ENCODE measurements around the gene GRP. TPM values are rescaled to one million over a fixed set of nuclear protein-coding genes. Genes with fewer than 3 reads are reported as not detected.
A peak's percentile ranks its signal among the peaks of the same experiment; 100 is the strongest.

The GRP gene
- total and polyA plus RNA-seq, 2 donors from 2014 or later, result not detected

DNA sequence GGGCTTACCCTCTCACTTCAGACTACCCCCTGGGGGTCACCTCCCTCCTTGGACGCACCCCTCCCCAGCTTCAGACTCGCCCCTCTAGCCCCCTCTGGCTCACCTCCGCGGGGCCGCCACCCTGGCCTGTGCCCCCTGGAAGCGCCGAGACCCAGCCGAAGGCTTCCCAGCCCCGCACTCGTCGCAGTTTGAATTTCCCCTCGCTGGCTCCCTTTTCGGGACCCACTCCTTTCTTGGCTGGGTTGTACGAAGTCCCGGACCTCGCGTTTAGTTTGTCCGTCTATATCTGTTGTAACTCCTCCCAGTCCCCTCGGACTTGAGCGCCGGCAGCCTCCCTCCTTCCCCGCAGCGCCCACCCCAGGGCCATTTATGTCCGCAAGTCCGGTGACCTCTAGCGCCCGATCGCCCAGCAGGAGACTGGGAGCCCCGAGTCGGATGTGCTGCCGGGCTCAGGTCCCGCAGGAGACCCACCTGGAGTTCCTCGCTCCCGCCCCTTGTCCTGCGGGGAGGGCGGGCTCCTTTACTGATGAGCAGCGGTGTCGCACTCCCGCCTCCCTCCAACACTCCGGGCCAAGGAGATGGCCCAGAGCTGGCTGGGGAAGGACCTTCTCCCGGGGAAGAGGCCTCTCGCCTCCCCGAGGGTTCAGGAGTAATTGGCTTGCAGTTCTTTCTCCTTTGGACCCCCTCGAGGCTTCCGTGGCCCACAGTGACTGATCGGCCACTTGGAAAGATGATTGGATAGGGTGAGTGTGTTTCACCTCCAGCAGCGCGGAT, 54.0 kb downstream of the GRP start:
- no peaks in the 10 kb centered on the region for H3K9me3 ChIP-seq (ENCODE audit: control insufficient read depth in 2 of 3, insufficient read depth in 1 of 3, low read length in 3 of 3)
- no peaks in the 10 kb centered on the region for H3K36me3 ChIP-seq (ENCODE audit: control insufficient read depth in 2 of 3, insufficient read depth in 3 of 3, low read length in 3 of 3)
- H3K27me3 ChIP-seq (ENCODE audit: control insufficient read depth, insufficient read depth, low read length), result peaks cover 75% of the 10 kb centered on the region
- no peak for TF ChIP-seq CTCF (IDR thresholded peaks at IDR 0.05; ENCODE audit: borderline replicate concordance, extremely low read depth, insufficient read depth)
- H3K4me1 ChIP-seq (ENCODE audit: control insufficient read depth in 2 of 3, insufficient read depth in 2 of 3, low read depth in 1 of 3, low read length in 3 of 3), result peaks cover 0 to 2% (median 0%) of the 10 kb centered on the region in 3 donors
- no peak overlapping the region for H3K4me3 ChIP-seq (ENCODE audit: low read length in 3 of 3)
- FAIRE-seq, result no peak
- peak in 2 of 5 donors; percentile 47 to 66 for DNase-seq
- no peak overlapping the region for H3K27ac ChIP-seq (ENCODE audit: low read depth in 2 of 2, low read length in 2 of 2)
- H3K9ac ChIP-seq (ENCODE audit: low read length in 3 of 3), result no peak overlapping the region
- intact Hi-C loops (cut with DNase I), result no loop called here

- Histone ChIP-seq H3K9me3 (ENCODE audit: control insufficient read depth in 2 of 3, insufficient read depth in 1 of 3, low read length in 3 of 3) (no peaks in the 10 kb centered on the region), H3K27ac (ENCODE audit: low read depth in 2 of 2, low read length in 2 of 2) (no peak overlapping the region), H3K9ac (ENCODE audit: low read length in 3 of 3) (no peak overlapping the region), H3K27me3 (ENCODE audit: control insufficient read depth, insufficient read depth, low read length) (peaks cover 76% of the 10 kb centered on the region), H3K36me3 (ENCODE audit: control insufficient read depth in 2 of 3, insufficient read depth in 3 of 3, low read length in 3 of 3) (no peaks in the 10 kb centered on the region), H3K4me1 (ENCODE audit: control insufficient read depth in 2 of 3, insufficient read depth in 2 of 3, low read depth in 1 of 3, low read length in 3 of 3) (peaks cover 0 to 2% (median 0%) of the 10 kb centered on the region in 3 donors), H3K4me3 (ENCODE audit: low read length in 3 of 3) (no peak overlapping the region)
- TF ChIP-seq CTCF (IDR thresholded peaks at IDR 0.05; ENCODE audit: borderline replicate concordance, extremely low read depth, insufficient read depth), result no peak
- intact Hi-C loops (cut with DNase I), result no loop called here
- no peak for DNase-seq
- no peak for FAIRE-seq
Measured at GRCh38 chr18:59274533-59274928, 54.6 kb downstream of the GRP start.

DNA sequence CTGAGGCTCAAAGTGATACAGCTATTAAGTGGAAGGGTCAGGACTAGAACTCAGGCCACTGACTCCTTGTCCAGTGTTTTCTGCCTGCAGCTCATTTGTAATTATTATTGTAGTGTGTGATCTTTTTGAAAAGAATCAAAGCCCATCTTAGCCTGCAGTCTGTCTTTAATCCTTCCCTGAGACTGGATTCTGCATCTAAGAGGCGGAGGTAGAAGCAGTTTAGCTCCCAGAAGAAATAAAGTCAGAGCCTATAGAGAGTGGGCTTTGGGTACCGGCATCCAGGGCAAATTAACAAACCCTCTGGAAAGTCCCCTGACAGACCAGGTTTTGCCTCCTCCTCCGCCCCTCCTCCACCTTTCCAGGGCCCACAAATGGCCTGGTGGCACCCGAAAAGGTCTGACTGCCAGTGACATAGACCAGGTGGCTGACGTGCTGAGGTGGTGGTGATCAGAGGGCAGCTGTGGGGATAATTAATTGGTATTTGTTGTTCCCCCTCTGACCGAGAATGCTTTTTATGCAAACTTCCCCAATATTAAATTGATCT, 55.5 kb downstream of the GRP start:
- Histone ChIP-seq H3K9me3 (ENCODE audit: control insufficient read depth in 2 of 3, insufficient read depth in 1 of 3, low read length in 3 of 3) (no peaks in the 10 kb centered on the region), H3K36me3 (ENCODE audit: control insufficient read depth in 2 of 3, insufficient read depth in 3 of 3, low read length in 3 of 3) (no peaks in the 10 kb centered on the region), H3K4me3 (ENCODE audit: low read length in 3 of 3) (no peak overlapping the region), H3K9ac (ENCODE audit: low read length in 3 of 3) (no peak overlapping the region), H3K4me1 (ENCODE audit: control insufficient read depth in 2 of 3, insufficient read depth in 2 of 3, low read depth in 1 of 3, low read length in 3 of 3) (peaks cover 0 to 2% (median 0%) of the 10 kb centered on the region in 3 donors), H3K27ac (ENCODE audit: low read depth in 2 of 2, low read length in 2 of 2) (no peak overlapping the region), H3K27me3 (ENCODE audit: control insufficient read depth, insufficient read depth, low read length) (peaks cover 72% of the 10 kb centered on the region)
- DNase-seq (no peak), FAIRE-seq (no peak)
- no peak for TF ChIP-seq CTCF (IDR thresholded peaks at IDR 0.05; ENCODE audit: borderline replicate concordance, extremely low read depth, insufficient read depth)
- intact Hi-C loops (cut with DNase I), result no loop called here
